ENCODE data around the gene CLEC4M.
A peak's percentile ranks its signal among the peaks of the same experiment; 100 is the strongest.
"Not testable (repeated sequence)": the region's sequence is repeated elsewhere in the genome, so short reads cannot be mapped to it uniquely, and the experiment has no call there.

Gene CLEC4M

DNA sequence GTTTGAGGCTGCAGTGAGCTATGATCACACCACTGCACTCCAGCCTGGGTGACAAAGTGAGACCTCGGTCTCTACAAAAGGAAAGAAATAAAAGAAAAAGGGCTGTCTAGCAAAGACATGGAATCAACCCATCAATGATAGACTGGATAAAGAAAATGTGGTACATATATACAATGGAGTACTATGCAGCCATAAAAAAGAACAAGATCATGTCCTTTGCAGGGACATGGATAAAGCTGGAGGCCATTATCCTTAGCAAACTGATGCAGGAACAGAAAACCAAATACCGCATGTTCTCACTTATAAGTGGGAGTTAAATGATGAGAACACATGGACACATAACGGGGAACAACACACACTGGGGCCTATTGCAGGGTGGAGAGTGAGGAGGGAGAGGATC is 53.0 kb downstream of the CLEC4M start:
- DNase-seq = not testable (repeated sequence)

DNA sequence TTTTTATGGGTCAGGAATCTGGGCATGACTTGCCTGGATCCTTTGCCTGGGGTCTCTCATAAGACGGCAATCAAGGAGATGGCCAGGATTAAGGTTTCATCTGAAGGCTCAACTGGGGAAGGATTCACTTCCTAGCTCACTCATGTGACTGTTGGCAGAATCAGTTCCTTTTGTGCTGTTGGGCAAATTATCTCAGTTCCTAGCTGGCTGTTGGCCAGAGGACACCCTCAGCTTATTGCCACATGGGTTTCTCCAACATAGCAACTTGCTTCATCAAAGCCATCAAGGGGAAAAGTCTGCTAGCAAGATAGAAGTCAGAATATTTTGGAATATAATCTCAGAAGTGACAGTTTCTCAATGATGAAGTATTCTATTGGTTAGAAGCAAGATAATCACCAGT is 54.8 kb downstream of the CLEC4M start:
- peak; percentile 55 for DNase-seq

DNA sequence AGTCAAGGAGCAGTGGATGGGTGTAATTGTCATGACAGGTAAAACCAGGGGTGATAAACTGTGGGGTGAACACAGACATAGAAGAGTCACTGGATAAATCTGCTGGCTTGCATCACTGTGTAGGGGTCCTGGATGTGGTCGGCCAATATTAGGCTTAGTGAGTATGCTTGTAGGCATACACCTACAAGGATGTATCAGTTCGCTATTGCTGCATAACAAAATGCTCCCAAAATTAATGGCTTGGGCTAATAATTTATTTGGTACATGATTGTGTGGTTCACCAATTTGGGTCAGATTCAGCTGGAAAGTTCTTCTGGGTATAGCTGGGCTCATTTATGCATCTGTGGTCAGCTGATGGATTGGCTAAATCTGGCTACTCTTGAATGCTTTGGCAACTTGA is 55.8 kb downstream of the CLEC4M start:
- DNase-seq = no peak
